ENCODE results near the gene SMAGP.
"Not testable (repeated sequence)": the region's sequence is repeated elsewhere in the genome, so short reads cannot be mapped to it uniquely, and the experiment has no call there.

DNA sequence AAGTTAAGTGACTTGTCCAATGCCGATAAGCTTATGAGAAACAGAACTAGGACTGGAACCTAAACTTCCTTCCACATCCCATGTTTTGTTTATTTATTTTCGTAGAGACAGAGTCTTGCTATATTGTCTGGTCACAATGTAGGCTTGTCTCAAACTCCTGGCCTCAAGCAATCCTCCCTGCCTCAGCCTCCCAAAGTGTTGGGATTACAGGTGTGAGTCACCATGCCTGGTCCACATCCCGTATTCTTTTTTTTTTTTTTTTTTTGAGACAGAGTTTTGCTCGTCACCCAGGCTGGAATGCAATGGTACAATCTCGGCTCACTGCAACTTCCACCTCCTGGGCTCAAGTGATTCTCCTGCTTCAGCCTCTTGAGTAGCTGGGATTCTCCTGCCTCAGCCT lies 43.1 kb downstream of the SMAGP start:
- TF ChIP-seq, protein P1, sequence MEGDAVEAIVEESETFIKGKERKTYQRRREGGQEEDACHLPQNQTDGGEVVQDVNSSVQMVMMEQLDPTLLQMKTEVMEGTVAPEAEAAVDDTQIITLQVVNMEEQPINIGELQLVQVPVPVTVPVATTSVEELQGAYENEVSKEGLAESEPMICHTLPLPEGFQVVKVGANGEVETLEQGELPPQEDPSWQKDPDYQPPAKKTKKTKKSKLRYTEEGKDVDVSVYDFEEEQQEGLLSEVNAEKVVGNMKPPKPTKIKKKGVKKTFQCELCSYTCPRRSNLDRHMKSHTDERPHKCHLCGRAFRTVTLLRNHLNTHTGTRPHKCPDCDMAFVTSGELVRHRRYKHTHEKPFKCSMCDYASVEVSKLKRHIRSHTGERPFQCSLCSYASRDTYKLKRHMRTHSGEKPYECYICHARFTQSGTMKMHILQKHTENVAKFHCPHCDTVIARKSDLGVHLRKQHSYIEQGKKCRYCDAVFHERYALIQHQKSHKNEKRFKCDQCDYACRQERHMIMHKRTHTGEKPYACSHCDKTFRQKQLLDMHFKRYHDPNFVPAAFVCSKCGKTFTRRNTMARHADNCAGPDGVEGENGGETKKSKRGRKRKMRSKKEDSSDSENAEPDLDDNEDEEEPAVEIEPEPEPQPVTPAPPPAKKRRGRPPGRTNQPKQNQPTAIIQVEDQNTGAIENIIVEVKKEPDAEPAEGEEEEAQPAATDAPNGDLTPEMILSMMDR (IDR thresholded peaks at IDR 0.05; ENCODE audit: insufficient read depth, low read length, poor library complexity, severe bottlenecking) = not testable (repeated sequence)
- TF ChIP-seq EZH2phosphoT487 (conservative IDR thresholded peaks at IDR 0.05; ENCODE audit: low read length) = not testable (repeated sequence)
